ENCODE results near the gene CSF2. TPM values are rescaled to one million over a fixed set of nuclear protein-coding genes. Genes with fewer than 3 reads are reported as not detected.

The CSF2 gene
- total and polyA plus RNA-seq, 2 of the 4 experiments (the other 2 are of a cell fraction) = 0.31 TPM; not detected in 1

DNA sequence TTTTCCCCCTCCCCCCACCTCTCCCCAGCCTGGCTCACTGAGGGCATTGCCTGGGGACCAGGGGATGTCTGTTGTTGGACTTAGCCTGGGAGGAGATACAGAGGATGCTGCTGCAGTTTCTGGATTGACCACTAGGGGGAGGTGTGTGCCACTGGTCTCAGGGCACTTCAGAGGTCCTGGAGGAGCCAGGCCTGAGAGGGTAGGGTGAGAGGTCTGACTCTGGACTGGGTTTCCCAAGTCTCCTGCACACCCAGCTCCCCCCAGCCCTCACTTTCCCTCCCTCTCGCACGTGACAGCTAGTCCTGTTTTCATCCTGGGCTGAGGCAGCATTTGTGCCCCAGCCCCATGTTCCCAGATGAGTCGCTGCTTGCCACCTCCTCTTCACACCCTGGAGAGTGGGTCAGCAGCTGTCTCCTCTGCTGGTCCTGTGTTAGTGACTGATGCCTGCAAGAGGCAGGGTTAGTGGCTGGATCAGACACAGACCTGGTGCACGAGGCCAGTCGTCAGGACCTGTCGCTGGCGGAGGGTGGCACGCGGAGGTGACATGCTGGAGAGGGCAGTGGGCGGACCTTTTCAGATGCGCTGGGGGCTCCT, 8.8 kb upstream of the CSF2 start:
- DNase-seq = peak; percentile 70
- no peaks in the 10 kb centered on the region for H3K9me3 ChIP-seq (ENCODE audit: control insufficient read depth, insufficient read depth, low read length)
- 0 out of 2 replicates have a peak overlapping the region, but pooled peaks have one; percentile 49 for H3K14ac ChIP-seq (replicated peaks; ENCODE audit: low read depth, low read length)
- no peak overlapping the region for H3K18ac ChIP-seq (ENCODE audit: low read depth, low read length)
- no peak overlapping the region for H2BK15ac ChIP-seq (ENCODE audit: low read depth, low read length)
- H2AFZ ChIP-seq (replicated peaks; ENCODE audit: low read length, poor library complexity) = peak overlapping the region; percentile 77
- H3K9ac ChIP-seq (ENCODE audit: low read depth, low read length) = no peak overlapping the region
- no peaks in the 10 kb centered on the region for H3K9me1 ChIP-seq (ENCODE audit: insufficient read depth, low read length)
- 0 out of 2 replicates have a peak, but pooled peaks cover 2% of the 10 kb centered on the region for H3K4me1 ChIP-seq (ENCODE audit: control insufficient read depth, insufficient read depth, low read length)
- H2BK20ac ChIP-seq (ENCODE audit: low read depth, low read length) = no peak overlapping the region
- in situ Hi-C loops (cut with MboI; ENCODE audit: low sequenced_read_pairs) = loop anchor here (5.0 to 10.0 kb wide), 2 partner anchors 117 to 300 kb away; partner anchors contain the start of gene SLC22A5
- dilution Hi-C loops (cut with HindIII; ENCODE audit: low sequenced_read_pairs, unreplicated experiment) = no loop called here
- H4K91ac ChIP-seq (ENCODE audit: insufficient read depth, low read depth, low read length) = no peak overlapping the region
- no TSS peak for BruUV-seq (replicated peaks)
- 80% methylated on average over 6 of the region's 11 CpGs; no CpG with 5 or more reads in 1 of the 2 experiments for WGBS, 2 experiments (ENCODE audit: extremely low coverage in 2 of 2, insufficient read length in 1 of 2)
- ATAC-seq (ENCODE audit: low read depth) = peak; percentile 93
- H3K23ac ChIP-seq (ENCODE audit: low read depth, low read length) = no peak overlapping the region
- ChIA-PET CTCF (interaction anchor here (0.6 to 1.0 kb wide), 4 partner anchors 47 to 123 kb away, joined by 3 to 4 read pairs (median 3); no protein-coding TSS in a partner anchor), POLR2A (ENCODE audit: unreplicated experiment) (no interaction called here)
- intact Hi-C loops (cut with micrococcal nuclease) = loop anchor here (1.0 to 10.0 kb wide), 5 partner anchors 69 to 430 kb away; partner anchors contain the start of gene IRF1
- peak overlapping the region; percentile 31; the same call in 1 of the 2 replicates for H2AK5ac ChIP-seq (ENCODE audit: low read depth, low read length)
- no peak overlapping the region for H3K4me2 ChIP-seq (ENCODE audit: low read depth, low read length)
- no peak overlapping the region for H2BK120ac ChIP-seq (ENCODE audit: low read depth, low read length)
- H2AK9ac ChIP-seq (replicated peaks; ENCODE audit: low read depth, low read length, poor library complexity) = peak overlapping the region; percentile 49
- H3K36me3 ChIP-seq (ENCODE audit: control insufficient read depth, insufficient read depth, low read length) = no peaks in the 10 kb centered on the region
- no peak overlapping the region for H4K5ac ChIP-seq (ENCODE audit: low read depth, low read length)
- H3K4me3 ChIP-seq (ENCODE audit: insufficient read depth, low read depth, low read length) = no peak overlapping the region
- H3K79me1 ChIP-seq (ENCODE audit: low read depth in 1 of 2, low read length in 2 of 2) = no peaks in the 10 kb centered on the region
- no peaks in the 10 kb centered on the region for H3K27me3 ChIP-seq (ENCODE audit: control insufficient read depth, insufficient read depth, low read length)
- no peak overlapping the region for H3K4ac ChIP-seq (ENCODE audit: low read depth, low read length)
- no peak overlapping the region for H2BK5ac ChIP-seq (ENCODE audit: low read depth, low read length, poor library complexity, severe bottlenecking)
- no peak overlapping the region for H3K27ac ChIP-seq (ENCODE audit: insufficient read depth, low read length)
- no peaks in the 10 kb centered on the region for H4K20me1 ChIP-seq (ENCODE audit: insufficient read depth, low read length)
- no peak overlapping the region; a peak in 1 of 4 replicates for H4K8ac ChIP-seq (ENCODE audit: low read depth in 2 of 2, low read length in 2 of 2)
- no peak overlapping the region for H3K56ac ChIP-seq (ENCODE audit: extremely low read depth, insufficient read depth, low read length)
- TF ChIP-seq MAFK (IDR thresholded peaks at IDR 0.05; ENCODE audit: low read depth, low read length) (no peak), FOS (IDR thresholded peaks at IDR 0.05; ENCODE audit: low read depth, low read length) (no peak), POLR2A (IDR thresholded peaks at IDR 0.05; ENCODE audit: low read depth, low read length) (no peak), RAD21 (IDR thresholded peaks at IDR 0.05; ENCODE audit: low read length) (peak; percentile 80), RCOR1 (IDR thresholded peaks at IDR 0.05; ENCODE audit: insufficient replicate concordance, low read length) (no peak), BHLHE40 (IDR thresholded peaks at IDR 0.05; ENCODE audit: low read depth, low read length) (peak; percentile 62; the same call in 1 of the 2 replicates), MXI1 (IDR thresholded peaks at IDR 0.05; ENCODE audit: borderline replicate concordance, low read depth, low read length) (no peak), ELK1 (IDR thresholded peaks at IDR 0.05; ENCODE audit: borderline replicate concordance, low read depth, low read length) (no peak), SMC3 (IDR thresholded peaks at IDR 0.05; ENCODE audit: low read depth, low read length) (peak; percentile 64), CEBPB (IDR thresholded peaks at IDR 0.05; ENCODE audit: low read depth, low read length) (no peak), CHD1 (IDR thresholded peaks at IDR 0.05; ENCODE audit: low read depth, low read length) (no peak), RFX5 (IDR thresholded peaks at IDR 0.05; ENCODE audit: low read depth, low read length) (no peak), NFE2L2 (IDR thresholded peaks at IDR 0.05; ENCODE audit: low read depth, low read length) (no peak)
- TF ChIP-seq, protein P1, sequence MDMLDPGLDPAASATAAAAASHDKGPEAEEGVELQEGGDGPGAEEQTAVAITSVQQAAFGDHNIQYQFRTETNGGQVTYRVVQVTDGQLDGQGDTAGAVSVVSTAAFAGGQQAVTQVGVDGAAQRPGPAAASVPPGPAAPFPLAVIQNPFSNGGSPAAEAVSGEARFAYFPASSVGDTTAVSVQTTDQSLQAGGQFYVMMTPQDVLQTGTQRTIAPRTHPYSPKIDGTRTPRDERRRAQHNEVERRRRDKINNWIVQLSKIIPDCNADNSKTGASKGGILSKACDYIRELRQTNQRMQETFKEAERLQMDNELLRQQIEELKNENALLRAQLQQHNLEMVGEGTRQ (IDR thresholded peaks at IDR 0.05; ENCODE audit: low read depth, low read length) = no peak
- TF ChIP-seq, protein P2, sequence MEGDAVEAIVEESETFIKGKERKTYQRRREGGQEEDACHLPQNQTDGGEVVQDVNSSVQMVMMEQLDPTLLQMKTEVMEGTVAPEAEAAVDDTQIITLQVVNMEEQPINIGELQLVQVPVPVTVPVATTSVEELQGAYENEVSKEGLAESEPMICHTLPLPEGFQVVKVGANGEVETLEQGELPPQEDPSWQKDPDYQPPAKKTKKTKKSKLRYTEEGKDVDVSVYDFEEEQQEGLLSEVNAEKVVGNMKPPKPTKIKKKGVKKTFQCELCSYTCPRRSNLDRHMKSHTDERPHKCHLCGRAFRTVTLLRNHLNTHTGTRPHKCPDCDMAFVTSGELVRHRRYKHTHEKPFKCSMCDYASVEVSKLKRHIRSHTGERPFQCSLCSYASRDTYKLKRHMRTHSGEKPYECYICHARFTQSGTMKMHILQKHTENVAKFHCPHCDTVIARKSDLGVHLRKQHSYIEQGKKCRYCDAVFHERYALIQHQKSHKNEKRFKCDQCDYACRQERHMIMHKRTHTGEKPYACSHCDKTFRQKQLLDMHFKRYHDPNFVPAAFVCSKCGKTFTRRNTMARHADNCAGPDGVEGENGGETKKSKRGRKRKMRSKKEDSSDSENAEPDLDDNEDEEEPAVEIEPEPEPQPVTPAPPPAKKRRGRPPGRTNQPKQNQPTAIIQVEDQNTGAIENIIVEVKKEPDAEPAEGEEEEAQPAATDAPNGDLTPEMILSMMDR (conservative IDR thresholded peaks at IDR 0.05; ENCODE audit: low read depth, low read length) = peak; percentile 86
